ENCODE results near the gene ADCK1. TPM values are rescaled to one million over a fixed set of nuclear protein-coding genes. Genes with fewer than 3 reads are reported as not detected.

Gene ADCK1
- polyA plus RNA-seq, 1 experiment: 4.8 TPM

DNA sequence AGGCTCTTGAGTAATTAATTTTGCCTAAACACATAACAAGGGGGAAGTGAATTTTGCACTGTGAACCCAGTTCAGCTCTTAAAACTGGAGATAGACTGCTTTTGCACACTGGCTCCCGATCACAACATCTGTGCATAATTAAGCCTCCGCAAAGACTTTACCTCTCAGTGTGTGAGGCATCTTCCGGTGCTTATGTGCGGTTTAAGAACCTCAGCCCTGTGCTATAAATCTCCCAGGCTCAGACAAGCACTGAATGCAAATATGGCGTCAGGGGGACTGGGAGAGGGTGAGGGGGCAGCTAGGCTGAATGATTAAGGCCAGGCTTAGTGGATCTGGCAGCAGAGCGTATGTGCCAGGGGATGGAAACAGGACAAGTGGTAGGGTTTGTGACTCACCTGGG, 103.3 kb downstream of the ADCK1 start:
- H3K9me3 ChIP-seq (ENCODE audit: control insufficient read depth, insufficient read depth, low read length): no peaks in the 10 kb centered on the region
- CTCF ChIA-PET: no interaction called here
- no peak for DNase-seq (ENCODE audit: low read depth, low spot score)
- H3K27me3 ChIP-seq (ENCODE audit: control insufficient read depth, insufficient read depth, low read length): no peaks in the 10 kb centered on the region
- no peak overlapping the region for H3K4me3 ChIP-seq (ENCODE audit: low read depth, low read length)
- TF ChIP-seq, protein P1, sequence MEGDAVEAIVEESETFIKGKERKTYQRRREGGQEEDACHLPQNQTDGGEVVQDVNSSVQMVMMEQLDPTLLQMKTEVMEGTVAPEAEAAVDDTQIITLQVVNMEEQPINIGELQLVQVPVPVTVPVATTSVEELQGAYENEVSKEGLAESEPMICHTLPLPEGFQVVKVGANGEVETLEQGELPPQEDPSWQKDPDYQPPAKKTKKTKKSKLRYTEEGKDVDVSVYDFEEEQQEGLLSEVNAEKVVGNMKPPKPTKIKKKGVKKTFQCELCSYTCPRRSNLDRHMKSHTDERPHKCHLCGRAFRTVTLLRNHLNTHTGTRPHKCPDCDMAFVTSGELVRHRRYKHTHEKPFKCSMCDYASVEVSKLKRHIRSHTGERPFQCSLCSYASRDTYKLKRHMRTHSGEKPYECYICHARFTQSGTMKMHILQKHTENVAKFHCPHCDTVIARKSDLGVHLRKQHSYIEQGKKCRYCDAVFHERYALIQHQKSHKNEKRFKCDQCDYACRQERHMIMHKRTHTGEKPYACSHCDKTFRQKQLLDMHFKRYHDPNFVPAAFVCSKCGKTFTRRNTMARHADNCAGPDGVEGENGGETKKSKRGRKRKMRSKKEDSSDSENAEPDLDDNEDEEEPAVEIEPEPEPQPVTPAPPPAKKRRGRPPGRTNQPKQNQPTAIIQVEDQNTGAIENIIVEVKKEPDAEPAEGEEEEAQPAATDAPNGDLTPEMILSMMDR (IDR thresholded peaks at IDR 0.05; ENCODE audit: low read depth, low read length): no peak
- POLR2A ChIA-PET: no interaction called here
- no peak overlapping the region for H3K27ac ChIP-seq (ENCODE audit: low read depth, low read length)

DNA sequence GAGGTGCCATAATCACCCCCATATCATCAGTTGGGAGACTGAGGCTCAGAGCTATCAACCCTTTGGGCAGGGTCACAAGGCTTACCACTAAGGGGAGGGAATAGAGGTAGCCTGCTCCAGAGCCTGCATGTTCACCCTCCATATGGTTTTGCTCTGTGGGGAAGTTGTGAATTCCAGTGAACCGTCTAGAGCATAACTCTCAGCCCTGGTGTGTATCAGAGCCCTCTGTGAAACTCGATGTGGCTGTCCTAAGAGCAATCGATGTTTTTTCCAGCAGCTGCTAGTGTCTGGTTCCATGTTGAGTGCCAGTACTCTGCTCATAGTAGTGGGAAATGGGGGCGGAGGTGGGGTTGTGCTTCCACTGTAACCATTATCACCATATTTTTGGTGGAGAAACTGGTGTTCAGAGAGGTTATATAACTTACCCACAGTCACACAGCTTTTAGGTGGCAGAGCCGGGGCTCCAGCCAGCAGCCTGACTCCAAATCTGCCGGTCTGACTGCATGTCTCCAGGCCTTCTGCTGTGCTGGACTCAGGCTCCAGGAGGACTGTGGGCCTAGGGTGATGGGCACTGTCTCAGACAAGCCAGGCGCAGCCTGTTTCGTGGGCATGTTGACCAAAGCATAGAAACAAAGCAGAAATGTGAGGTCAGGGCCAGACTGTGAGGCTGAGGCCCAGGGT, 104.2 kb downstream of the ADCK1 start:
- no peak for DNase-seq (ENCODE audit: low read depth, low spot score)
- no peaks in the 10 kb centered on the region for H3K9me3 ChIP-seq (ENCODE audit: control insufficient read depth, insufficient read depth, low read length)
- no peak overlapping the region for H3K4me3 ChIP-seq (ENCODE audit: low read depth, low read length)
- TF ChIP-seq, protein P1 (IDR thresholded peaks at IDR 0.05; ENCODE audit: low read depth, low read length): no peak
- H3K27ac ChIP-seq (ENCODE audit: low read depth, low read length): no peak overlapping the region
- CTCF ChIA-PET: interaction anchor here (0.6 kb wide), 1 partner anchor 1028 kb away, joined by 7 read pairs; no protein-coding TSS in a partner anchor
- no peaks in the 10 kb centered on the region for H3K27me3 ChIP-seq (ENCODE audit: control insufficient read depth, insufficient read depth, low read length)
- POLR2A ChIA-PET: no interaction called here

DNA sequence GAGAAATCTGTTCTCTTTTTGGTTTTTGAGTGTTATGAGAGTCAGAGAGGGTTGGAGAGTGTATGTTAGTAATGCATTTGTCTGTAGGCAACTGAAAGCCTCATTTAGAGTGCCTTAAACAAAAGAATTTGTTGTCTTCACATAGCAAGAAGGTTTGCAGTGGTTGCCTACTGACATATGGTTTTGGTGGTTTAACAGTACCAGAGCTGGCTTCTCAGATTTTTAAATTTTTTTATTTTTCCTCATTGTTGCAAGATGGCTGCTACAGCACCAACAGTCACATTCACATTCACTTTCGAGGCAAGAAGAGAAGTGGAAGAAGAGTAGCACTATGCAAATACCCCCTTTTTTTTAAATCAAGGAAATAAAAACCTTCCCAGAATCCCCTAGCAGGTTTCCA, 106.5 kb downstream of the ADCK1 start:
- DNase-seq (ENCODE audit: low read depth, low spot score): no peak

DNA sequence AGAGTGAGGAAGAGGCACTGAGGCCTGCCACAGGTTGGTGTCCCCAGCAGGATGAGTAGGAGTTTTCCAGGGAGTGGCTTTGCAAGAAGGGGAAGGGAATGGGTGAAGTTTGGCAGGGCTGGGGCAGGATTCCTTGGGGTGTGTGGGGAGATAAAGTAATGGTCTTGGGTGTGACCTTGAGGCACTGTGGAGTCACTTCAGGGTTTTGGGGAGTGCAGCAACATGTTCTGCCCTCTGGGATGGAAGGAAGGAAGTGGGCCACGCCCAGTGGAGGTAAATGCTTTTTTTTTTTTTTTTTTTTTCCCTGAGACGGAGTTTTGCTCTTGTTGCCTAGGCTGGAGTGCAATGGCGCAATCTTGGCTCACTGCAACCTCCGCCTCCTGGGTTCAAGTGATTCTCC, 108.9 kb downstream of the ADCK1 start:
- no peak for DNase-seq (ENCODE audit: low read depth, low spot score)
- POLR2A ChIA-PET: no interaction called here
- H3K9me3 ChIP-seq (ENCODE audit: control insufficient read depth, insufficient read depth, low read length): no peaks in the 10 kb centered on the region; the same call in 1 of the 2 replicates
- no peak overlapping the region for H3K27ac ChIP-seq (ENCODE audit: low read depth, low read length)
- TF ChIP-seq, protein P1 (IDR thresholded peaks at IDR 0.05; ENCODE audit: low read depth, low read length): no peak
- CTCF ChIA-PET: interaction anchor here (0.7 kb wide), 1 partner anchor 575 kb away, joined by 7 read pairs; no protein-coding TSS in a partner anchor
- no peaks in the 10 kb centered on the region for H3K27me3 ChIP-seq (ENCODE audit: control insufficient read depth, insufficient read depth, low read length)
- no peak overlapping the region for H3K4me3 ChIP-seq (ENCODE audit: low read depth, low read length)

More for the DNA sequence above, 106.5 kb downstream of the ADCK1 start:
- no peak overlapping the region for H3K4me3 ChIP-seq (ENCODE audit: low read depth, low read length)
- H3K27ac ChIP-seq (ENCODE audit: low read depth, low read length): no peak overlapping the region
- H3K27me3 ChIP-seq (ENCODE audit: control insufficient read depth, insufficient read depth, low read length): no peaks in the 10 kb centered on the region
- ChIA-PET POLR2A (no interaction called here), CTCF (no interaction called here)
- H3K9me3 ChIP-seq (ENCODE audit: control insufficient read depth, insufficient read depth, low read length): no peaks in the 10 kb centered on the region
- TF ChIP-seq, protein P1 (IDR thresholded peaks at IDR 0.05; ENCODE audit: low read depth, low read length): no peak

DNA sequence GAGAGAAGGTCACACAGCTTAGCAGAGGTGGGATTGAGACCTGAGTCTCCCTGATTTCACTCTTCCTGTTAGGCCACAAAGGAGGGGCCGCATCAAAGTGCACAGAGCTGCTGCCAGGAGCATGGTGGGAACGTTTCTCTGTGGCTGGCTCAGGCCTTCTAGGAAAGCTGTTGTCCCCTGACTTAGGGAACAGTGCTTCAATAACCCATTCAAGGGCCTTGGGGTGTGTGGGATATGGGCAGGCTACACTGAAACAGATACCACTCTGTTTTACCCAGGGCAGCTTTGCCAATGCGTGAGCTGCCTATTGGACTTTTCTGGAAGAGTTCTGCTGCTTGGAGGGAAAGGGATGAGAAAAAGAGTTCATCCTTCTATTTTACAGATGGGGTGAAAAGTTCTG, 110.0 kb downstream of the ADCK1 start:
- ChIA-PET POLR2A (no interaction called here), CTCF (no interaction called here)
- H3K4me3 ChIP-seq (ENCODE audit: low read depth, low read length): no peak overlapping the region
- DNase-seq (ENCODE audit: low read depth, low spot score): no peak
- no peaks in the 10 kb centered on the region; the same call in 1 of the 2 replicates for H3K9me3 ChIP-seq (ENCODE audit: control insufficient read depth, insufficient read depth, low read length)
- H3K27ac ChIP-seq (ENCODE audit: low read depth, low read length): no peak overlapping the region
- TF ChIP-seq, protein P1 (IDR thresholded peaks at IDR 0.05; ENCODE audit: low read depth, low read length): no peak
- no peaks in the 10 kb centered on the region for H3K27me3 ChIP-seq (ENCODE audit: control insufficient read depth, insufficient read depth, low read length)

Measured in AG04450 (cell line).